Activated CD4-positive, alpha-beta T cell treated with anti-CD3 and anti-CD28 coated beads, Interleukin-2, amount 10 ng/mL, durations not matched to agents 7 days and 5 days (primary cell): ENCODE data around the gene SLC4A2. TPM values are rescaled to one million over a fixed set of nuclear protein-coding genes. Genes with fewer than 3 reads are reported as not detected.

Experiments
- CTCF ChIA-PET: fragments of 350-600 bp; sonication (Branson Sonifier 250); formaldehyde crosslinking; loops from one replicate; lab custom pipeline; 2021; ENCODE audit warnings: antibody characterized with exemption; lab: Charles Lee
- POLR2A ChIA-PET: fragments of 350-600 bp; sonication (Branson Sonifier 250); formaldehyde crosslinking; loops from one replicate; lab custom pipeline; 2021; ENCODE audit warnings: antibody characterized with exemption; lab: Charles Lee
- DNase-seq: peaks from one replicate; pipeline ENCODE4 v3.0.0-alpha.2; 2020
- H3K27ac Mint-ChIP-seq: one replicate; pipeline ENCODE4 v1.8.0; 2021; ENCODE audit warnings: mild to moderate bottlenecking, moderate library complexity, mixed read lengths
- H3K27me3 Mint-ChIP-seq: one replicate; pipeline ENCODE4 v1.8.0; 2021; ENCODE audit warnings: mixed read lengths
- H3K36me3 Mint-ChIP-seq: one replicate; pipeline ENCODE4 v1.8.0; 2021; ENCODE audit warnings: low read depth, mixed read lengths
- H3K4me1 Mint-ChIP-seq: one replicate; pipeline ENCODE4 v1.8.0; 2021; ENCODE audit warnings: mixed read lengths
- H3K4me3 Mint-ChIP-seq: one replicate; pipeline ENCODE4 v1.8.0; 2021; ENCODE audit warnings: mild to moderate bottlenecking, moderate library complexity, mixed read lengths
- H3K9me3 Mint-ChIP-seq: one replicate; pipeline ENCODE4 v1.8.0; 2021; ENCODE audit warnings: mixed read lengths
- total RNA-seq, 2 experiments: library from RNA; stranded (reverse); gene quantifications; one replicate each; pipeline ENCODE4 v1.2.3, GENCODE V29; 2021

The SLC4A2 gene
- total RNA-seq, 2 experiments from 2014 or later, result 106 to 114 TPM

DNA sequence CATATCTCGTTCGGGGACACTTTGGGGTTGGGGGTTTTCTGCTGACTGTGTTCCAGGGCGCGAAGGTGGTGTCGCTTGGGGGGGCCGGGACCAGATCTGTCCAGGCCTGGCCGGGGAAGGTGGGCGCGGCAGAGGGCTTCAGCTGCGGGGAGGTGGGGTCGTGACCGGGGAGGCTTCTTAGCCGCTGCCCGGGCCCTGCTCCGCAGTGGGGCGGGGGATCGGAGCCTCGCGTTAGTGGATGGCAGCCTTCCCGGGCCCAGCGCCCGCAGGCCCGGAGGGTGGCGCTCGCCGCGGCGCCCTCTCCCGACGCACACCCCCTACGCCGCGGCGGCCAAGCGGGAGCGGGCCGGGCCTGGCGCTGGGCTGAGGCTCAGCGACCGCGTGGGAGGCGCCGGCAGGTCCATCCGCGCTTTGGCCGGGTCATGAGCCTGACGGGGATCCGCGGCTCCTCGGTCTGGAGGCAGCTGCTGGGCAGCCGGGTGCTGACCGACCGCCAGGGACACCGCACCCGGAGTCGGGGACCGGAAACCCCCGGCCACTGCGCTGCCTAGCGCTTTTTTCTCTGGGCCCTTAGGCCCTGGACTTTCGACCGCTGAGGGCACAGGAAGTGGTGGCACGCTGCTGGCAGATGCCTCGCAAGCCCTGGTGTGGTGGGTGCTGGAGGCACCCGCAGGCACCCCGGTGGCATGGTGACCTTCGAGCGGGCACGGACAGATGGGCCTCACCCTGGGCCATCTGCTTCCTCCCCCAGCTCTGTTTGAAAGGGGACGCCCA, 28.0 kb downstream of the SLC4A2 start:
- Mint-ChIP-seq H3K36me3 (peaks cover 4% of the 10 kb centered on the region), H3K27me3 (peaks cover 22% of the 10 kb centered on the region), H3K4me1 (peaks cover 32% of the 10 kb centered on the region), H3K9me3 (no peaks in the 10 kb centered on the region), H3K4me3 (peak overlapping the region; percentile 81), H3K27ac (peak overlapping the region; percentile 68)
- ChIA-PET CTCF (interaction anchor here (0.6 to 1.7 kb wide), 2 partner anchors 28 to 139 kb away, joined by 3 to 4 read pairs; no protein-coding TSS in a partner anchor), POLR2A (no interaction called here)
- DNase-seq, result peak; percentile 36

- Mint-ChIP-seq H3K4me3 (peak overlapping the region; percentile 20), H3K9me3 (no peaks in the 10 kb centered on the region), H3K36me3 (no peaks in the 10 kb centered on the region), H3K27ac (no peak overlapping the region), H3K27me3 (peaks cover 22% of the 10 kb centered on the region), H3K4me1 (peaks cover 26% of the 10 kb centered on the region)
- no peak for DNase-seq
- ChIA-PET CTCF (interaction anchor here (0.6 to 1.7 kb wide), 2 partner anchors 27 to 138 kb away, joined by 3 to 4 read pairs; no protein-coding TSS in a partner anchor), POLR2A (no interaction called here)
Observed at GRCh38 chr7:151088019-151088855, 28.8 kb downstream of the SLC4A2 start.

DNA sequence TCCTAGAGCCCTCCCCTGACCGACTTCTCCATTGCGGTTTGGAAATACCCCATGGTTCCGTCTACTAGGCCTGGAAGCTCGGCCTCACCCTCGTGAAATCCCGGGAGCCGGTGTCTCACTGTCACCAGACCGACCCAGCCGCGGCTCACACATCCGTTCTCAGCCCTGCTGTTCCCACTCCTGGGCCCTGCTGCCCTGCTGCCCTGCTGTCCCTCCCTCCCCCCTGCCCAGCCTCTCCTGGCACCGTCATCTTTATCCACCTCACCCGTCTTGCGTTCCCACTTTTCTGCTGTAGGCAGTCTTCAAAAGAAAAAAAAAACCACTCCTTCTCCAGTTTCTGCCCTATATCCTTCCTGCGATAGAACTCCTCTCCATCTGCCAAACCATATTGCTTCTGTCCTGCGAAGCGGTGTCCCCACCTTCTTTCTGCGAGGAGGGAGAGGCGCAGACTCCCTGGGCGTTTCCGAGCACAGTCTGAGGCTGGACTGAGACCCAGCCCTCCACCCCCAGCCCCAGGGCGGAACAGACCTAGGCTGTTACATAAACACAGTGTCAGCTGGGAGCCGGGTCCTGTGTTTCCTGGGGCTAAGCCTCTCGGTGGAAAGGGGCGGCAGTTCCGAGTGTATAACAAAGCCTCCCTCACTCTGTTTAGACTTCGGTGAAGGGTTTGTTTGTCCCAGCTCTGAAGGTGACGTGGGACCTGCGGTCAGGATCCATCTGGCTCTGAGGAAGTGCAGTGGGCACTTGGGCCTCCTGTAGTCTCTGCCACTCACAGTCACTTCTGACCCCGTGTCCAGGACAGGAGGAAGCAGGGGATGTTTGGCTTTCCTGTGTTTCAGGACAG, 29.7 kb downstream of the SLC4A2 start:
- Mint-ChIP-seq H3K36me3 (no peaks in the 10 kb centered on the region), H3K27ac (peak overlapping the region; percentile 43), H3K4me3 (peak overlapping the region; percentile 11), H3K9me3 (no peaks in the 10 kb centered on the region), H3K27me3 (peaks cover 22% of the 10 kb centered on the region), H3K4me1 (peaks cover 22% of the 10 kb centered on the region)
- CTCF ChIA-PET, result interaction anchor here (0.8 to 0.9 kb wide), 2 partner anchors 35 to 77 kb away, joined by 3 to 4 read pairs; no protein-coding TSS in a partner anchor
- DNase-seq, result no peak
- POLR2A ChIA-PET, result no interaction called here

- no peak for DNase-seq
- Mint-ChIP-seq H3K27me3 (peaks cover 17% of the 10 kb centered on the region), H3K36me3 (no peaks in the 10 kb centered on the region), H3K9me3 (no peaks in the 10 kb centered on the region), H3K27ac (no peak overlapping the region), H3K4me3 (no peak overlapping the region), H3K4me1 (peaks cover 17% of the 10 kb centered on the region)
- ChIA-PET POLR2A (no interaction called here), CTCF (interaction anchor here (0.6 to 1.2 kb wide), 6 partner anchors 25 to 272 kb away, joined by 3 to 4 read pairs (median 3); no protein-coding TSS in a partner anchor)
Observed at GRCh38 chr7:151089893-151090730, 30.7 kb downstream of the SLC4A2 start.

- Mint-ChIP-seq H3K36me3 (no peaks in the 10 kb centered on the region), H3K4me1 (peaks cover 8% of the 10 kb centered on the region), H3K4me3 (no peak overlapping the region), H3K27me3 (peaks cover 9% of the 10 kb centered on the region), H3K27ac (no peak overlapping the region), H3K9me3 (no peaks in the 10 kb centered on the region)
- ChIA-PET POLR2A (no interaction called here), CTCF (interaction anchor here (0.9 to 1.2 kb wide), 3 partner anchors 24 to 193 kb away, joined by 3 read pairs; no protein-coding TSS in a partner anchor)
- DNase-seq, result no peak
Observed at GRCh38 chr7:151091003-151091402, 31.6 kb downstream of the SLC4A2 start.

DNA sequence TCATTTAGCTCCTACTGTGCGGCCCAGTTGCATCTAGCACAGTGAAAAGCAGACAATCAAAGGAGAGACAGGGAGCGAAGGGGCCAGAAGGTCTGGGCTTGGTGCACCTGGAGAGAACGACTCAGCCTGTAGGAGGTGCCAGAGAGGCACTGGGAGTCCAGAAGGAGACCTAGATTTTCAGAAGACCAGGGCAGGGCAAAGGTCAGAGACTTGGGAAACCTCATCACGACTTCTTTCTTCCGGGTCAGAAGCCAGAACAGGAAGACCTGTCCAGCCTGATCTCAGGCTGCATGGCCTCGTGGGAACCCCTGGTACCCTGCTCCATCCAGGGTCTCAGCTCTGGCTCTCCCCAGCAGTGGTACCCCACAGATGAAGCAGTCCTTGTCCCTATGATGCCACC, 32.0 kb downstream of the SLC4A2 start:
- Mint-ChIP-seq H3K27me3 (peaks cover 9% of the 10 kb centered on the region), H3K4me3 (no peak overlapping the region), H3K4me1 (peaks cover 8% of the 10 kb centered on the region), H3K27ac (no peak overlapping the region), H3K9me3 (no peaks in the 10 kb centered on the region), H3K36me3 (no peaks in the 10 kb centered on the region)
- CTCF ChIA-PET, result interaction anchor here (0.9 to 1.2 kb wide), 2 partner anchors 19 to 32 kb away, joined by 3 read pairs; no protein-coding TSS in a partner anchor
- POLR2A ChIA-PET, result no interaction called here
- DNase-seq, result no peak

- H3K4me1 Mint-ChIP-seq, result peaks cover 8% of the 10 kb centered on the region
- CTCF ChIA-PET, result interaction anchor here (1.2 to 1.3 kb wide), 2 partner anchors 19 to 33 kb away, joined by 3 read pairs; partner anchors contain the start of gene SLC4A2
- no peaks in the 10 kb centered on the region for H3K36me3 Mint-ChIP-seq
- peaks cover 9% of the 10 kb centered on the region for H3K27me3 Mint-ChIP-seq
- no peak overlapping the region for H3K27ac Mint-ChIP-seq
- POLR2A ChIA-PET, result no interaction called here
- H3K4me3 Mint-ChIP-seq, result no peak overlapping the region
- H3K9me3 Mint-ChIP-seq, result no peaks in the 10 kb centered on the region
- no peak for DNase-seq
Observed at GRCh38 chr7:151091988-151092387, 32.6 kb downstream of the SLC4A2 start.

DNA sequence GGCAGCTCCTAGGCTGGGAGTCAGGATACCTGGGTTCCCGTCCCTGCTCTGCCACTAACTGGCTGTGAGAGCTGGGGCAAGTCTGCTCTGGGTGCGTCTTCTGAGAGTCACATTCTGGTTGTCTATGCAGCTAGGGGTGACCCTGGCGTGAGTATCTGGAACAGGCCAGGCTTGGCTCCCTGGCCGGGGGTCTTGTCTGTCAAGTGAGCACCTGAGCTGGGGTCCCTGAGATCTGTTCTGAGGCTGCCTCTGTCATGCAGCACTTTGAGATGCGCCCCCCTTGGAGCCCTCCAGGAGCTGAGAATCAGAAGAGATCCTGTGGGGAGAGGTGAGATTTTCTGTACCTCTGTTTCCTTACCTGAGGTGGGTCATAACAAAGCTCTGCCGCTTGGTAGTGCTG, 34.4 kb downstream of the SLC4A2 start:
- POLR2A ChIA-PET, result no interaction called here

GRCh38 chr7:151094675-151095074, 35.3 kb downstream of the SLC4A2 start:
- CTCF ChIA-PET, result interaction anchor here (0.7 to 1.5 kb wide), 2 partner anchors 18 to 483 kb away, joined by 3 to 4 read pairs; no protein-coding TSS in a partner anchor
- Mint-ChIP-seq H3K4me1 (no peaks in the 10 kb centered on the region), H3K4me3 (no peak overlapping the region)

More for the DNA sequence above, 34.4 kb downstream of the SLC4A2 start:
- no peaks in the 10 kb centered on the region for H3K36me3 Mint-ChIP-seq
- CTCF ChIA-PET, result interaction anchor here (0.5 to 1.5 kb wide), 4 partner anchors 17 to 290 kb away, joined by 3 to 4 read pairs (median 4); no protein-coding TSS in a partner anchor
- H3K9me3 Mint-ChIP-seq, result no peaks in the 10 kb centered on the region
- no peak overlapping the region for H3K27ac Mint-ChIP-seq
- peaks cover 4% of the 10 kb centered on the region for H3K4me1 Mint-ChIP-seq
- H3K4me3 Mint-ChIP-seq, result no peak overlapping the region
- no peak for DNase-seq
- H3K27me3 Mint-ChIP-seq, result peaks cover 4% of the 10 kb centered on the region

DNA sequence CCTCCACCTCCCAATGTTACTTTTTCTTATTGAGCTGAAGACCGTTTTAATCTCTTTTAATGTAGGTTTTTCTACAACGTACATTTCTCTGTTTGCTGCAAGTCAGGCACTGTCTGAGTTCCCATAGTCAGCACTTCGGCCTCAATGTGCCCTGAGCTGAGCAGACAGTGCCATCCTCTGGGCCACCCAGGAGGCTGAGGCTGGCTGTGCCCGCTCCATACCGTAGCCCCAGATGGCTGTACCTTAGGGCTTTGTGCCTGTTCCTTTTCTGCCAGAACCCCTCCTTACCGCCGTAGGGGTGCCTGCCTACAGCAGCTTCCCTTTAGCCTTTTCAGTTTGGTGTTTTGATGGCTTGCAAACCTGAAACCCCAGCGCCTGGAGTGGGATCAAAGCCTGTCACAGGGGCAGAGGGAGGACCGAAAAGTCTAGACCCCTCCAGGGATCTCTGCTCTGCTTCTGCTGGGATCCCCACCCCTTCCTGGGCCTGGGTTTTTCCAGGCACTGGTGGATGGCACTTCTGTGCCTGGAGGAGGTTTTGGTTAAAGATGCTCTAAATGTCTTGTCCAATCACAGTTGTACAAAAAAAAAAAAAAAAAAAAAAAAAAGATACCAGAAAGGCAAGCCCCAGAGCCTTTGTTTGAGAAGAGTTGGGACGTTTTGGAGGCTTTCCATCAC, 35.9 kb downstream of the SLC4A2 start:
- H3K36me3 Mint-ChIP-seq, result no peaks in the 10 kb centered on the region
- no peaks in the 10 kb centered on the region for H3K4me1 Mint-ChIP-seq
- H3K4me3 Mint-ChIP-seq, result no peak overlapping the region
- H3K9me3 Mint-ChIP-seq, result no peaks in the 10 kb centered on the region
- ChIA-PET POLR2A (no interaction called here), CTCF (interaction anchor here (0.5 kb wide), 1 partner anchor 12 kb away, joined by 5 read pairs; no protein-coding TSS in a partner anchor)
- DNase-seq, result no peak
- no peaks in the 10 kb centered on the region for H3K27me3 Mint-ChIP-seq
- H3K27ac Mint-ChIP-seq, result no peak overlapping the region

More at GRCh38 chr7:151094675-151095074, 35.3 kb downstream of the SLC4A2 start:
- DNase-seq, result no peak
- H3K27me3 Mint-ChIP-seq, result no peaks in the 10 kb centered on the region
- POLR2A ChIA-PET, result no interaction called here
- no peaks in the 10 kb centered on the region for H3K36me3 Mint-ChIP-seq
- no peaks in the 10 kb centered on the region for H3K9me3 Mint-ChIP-seq
- no peak overlapping the region for H3K27ac Mint-ChIP-seq
